ENCODE data around the gene ANXA5. TPM values are rescaled to one million over a fixed set of nuclear protein-coding genes. Genes with fewer than 3 reads are reported as not detected.

The ANXA5 gene
- total RNA-seq, 1 donor from 2014 or later = 216 TPM

GRCh38 chr4:121712783-121713182 is 16.0 kb upstream of the ANXA5 start:
- intact Hi-C loops (cut with micrococcal nuclease) = no loop called here

GRCh38 chr4:121712001-121712651 is 15.3 kb upstream of the ANXA5 start:
- intact Hi-C loops (cut with micrococcal nuclease) = no loop called here

- intact Hi-C loops (cut with micrococcal nuclease) = loop anchor here (1.0 kb wide), 1 partner anchor 15 kb away; no protein-coding TSS in a partner anchor
Observed at GRCh38 chr4:121711263-121712000, 14.7 kb upstream of the ANXA5 start.

GRCh38 chr4:121709766-121710405 is 13.1 kb upstream of the ANXA5 start:
- intact Hi-C loops (cut with micrococcal nuclease) = loop anchor here (5.0 kb wide), 1 partner anchor 977 kb away; no protein-coding TSS in a partner anchor

- intact Hi-C loops (cut with micrococcal nuclease) = loop anchor here (5.0 kb wide), 1 partner anchor 980 kb away; no protein-coding TSS in a partner anchor
Observed at GRCh38 chr4:121707344-121707743, 10.6 kb upstream of the ANXA5 start.

- intact Hi-C loops (cut with micrococcal nuclease) = loop anchor here (1.0 to 5.0 kb wide), 2 partner anchors 10 to 981 kb away; partner anchors contain the start of gene ANXA5
Observed at GRCh38 chr4:121706595-121707021, 9.8 kb upstream of the ANXA5 start.

- intact Hi-C loops (cut with micrococcal nuclease) = loop anchor here (5.0 kb wide), 1 partner anchor 982 kb away; no protein-coding TSS in a partner anchor
Observed at GRCh38 chr4:121705521-121705920, 8.7 kb upstream of the ANXA5 start.

GRCh38 chr4:121702136-121702535 is 5.4 kb upstream of the ANXA5 start:
- intact Hi-C loops (cut with micrococcal nuclease) = no loop called here

- intact Hi-C loops (cut with micrococcal nuclease) = no loop called here
Observed at GRCh38 chr4:121701263-121701662, 4.5 kb upstream of the ANXA5 start.

- intact Hi-C loops (cut with micrococcal nuclease) = loop anchor here (5.0 kb wide), 3 partner anchors 441 to 1224 kb away; partner anchors contain the start of gene NUDT6
Observed at GRCh38 chr4:121698236-121698671, 1.5 kb upstream of the ANXA5 start.

GRCh38 chr4:121697564-121697963 is 784 bp upstream of the ANXA5 start:
- intact Hi-C loops (cut with micrococcal nuclease) = loop anchor here (1.0 to 5.0 kb wide), 7 partner anchors 127 to 1225 kb away; partner anchors contain the start of genes BBS12, BBS7, BLTP1 and NUDT6

- intact Hi-C loops (cut with micrococcal nuclease) = loop anchor here (1.0 to 5.0 kb wide), 9 partner anchors 10 to 1226 kb away; partner anchors contain the start of genes BBS12, BLTP1, EXOSC9 and NUDT6
Observed at GRCh38 chr4:121696170-121696580, 605 bp downstream of the ANXA5 start.

GRCh38 chr4:121693886-121694285 is 2.9 kb downstream of the ANXA5 start:
- intact Hi-C loops (cut with micrococcal nuclease) = no loop called here

- intact Hi-C loops (cut with micrococcal nuclease) = no loop called here
Observed at GRCh38 chr4:121693450-121693849, 3.3 kb downstream of the ANXA5 start.

GRCh38 chr4:121692261-121692660 is 4.5 kb downstream of the ANXA5 start:
- intact Hi-C loops (cut with micrococcal nuclease) = no loop called here

GRCh38 chr4:121690001-121690400 is 6.8 kb downstream of the ANXA5 start:
- intact Hi-C loops (cut with micrococcal nuclease) = no loop called here

GRCh38 chr4:121688701-121689100 is 8.1 kb downstream of the ANXA5 start:
- intact Hi-C loops (cut with micrococcal nuclease) = no loop called here

- intact Hi-C loops (cut with micrococcal nuclease) = no loop called here
Observed at GRCh38 chr4:121688261-121688660, 8.5 kb downstream of the ANXA5 start.

- intact Hi-C loops (cut with micrococcal nuclease) = no loop called here
Observed at GRCh38 chr4:121686255-121686654, 10.5 kb downstream of the ANXA5 start.

- intact Hi-C loops (cut with micrococcal nuclease) = no loop called here
Observed at GRCh38 chr4:121685257-121685656, 11.5 kb downstream of the ANXA5 start.

- intact Hi-C loops (cut with micrococcal nuclease) = no loop called here
Observed at GRCh38 chr4:121684561-121684960, 12.2 kb downstream of the ANXA5 start.

- intact Hi-C loops (cut with micrococcal nuclease) = no loop called here
Observed at GRCh38 chr4:121684016-121684415, 12.8 kb downstream of the ANXA5 start.

All from T-helper 1 cell treated with Interleukin-12 subunit alpha and Interleukin-12 subunit beta and Interleukin-4 antibody, amounts not matched to agents 30 ng/mL and 1 ng/mL, for 36 hours (primary cell).